GM19240 (cell line): ENCODE measurements around the gene SHTN1.

Experiments used
- DNase-seq: peaks from one replicate; pipeline ENCODE4 v3.0.0; 2011; ENCODE audit warnings: low spot score; ENCODE audit not compliant: insufficient read length

Gene SHTN1

DNA sequence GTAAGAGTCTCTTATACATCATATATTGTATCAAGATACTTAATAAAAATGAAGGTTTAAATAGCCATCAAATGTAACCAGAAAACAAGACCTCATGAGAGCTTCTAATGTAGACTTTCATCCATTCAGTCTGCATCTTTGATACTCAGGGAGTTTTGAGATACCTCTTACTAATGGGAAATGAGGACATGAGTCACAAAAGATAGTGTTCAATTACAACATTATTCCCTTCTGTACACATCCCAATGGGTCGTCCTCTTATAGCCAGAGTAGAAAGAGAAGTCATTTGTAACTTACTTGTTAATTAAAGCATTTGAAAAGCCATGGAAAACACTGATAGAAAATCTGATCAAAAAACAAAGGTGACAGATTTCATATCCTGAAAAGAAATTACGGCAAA is 19.4 kb downstream of the SHTN1 start:
- no peak for DNase-seq

DNA sequence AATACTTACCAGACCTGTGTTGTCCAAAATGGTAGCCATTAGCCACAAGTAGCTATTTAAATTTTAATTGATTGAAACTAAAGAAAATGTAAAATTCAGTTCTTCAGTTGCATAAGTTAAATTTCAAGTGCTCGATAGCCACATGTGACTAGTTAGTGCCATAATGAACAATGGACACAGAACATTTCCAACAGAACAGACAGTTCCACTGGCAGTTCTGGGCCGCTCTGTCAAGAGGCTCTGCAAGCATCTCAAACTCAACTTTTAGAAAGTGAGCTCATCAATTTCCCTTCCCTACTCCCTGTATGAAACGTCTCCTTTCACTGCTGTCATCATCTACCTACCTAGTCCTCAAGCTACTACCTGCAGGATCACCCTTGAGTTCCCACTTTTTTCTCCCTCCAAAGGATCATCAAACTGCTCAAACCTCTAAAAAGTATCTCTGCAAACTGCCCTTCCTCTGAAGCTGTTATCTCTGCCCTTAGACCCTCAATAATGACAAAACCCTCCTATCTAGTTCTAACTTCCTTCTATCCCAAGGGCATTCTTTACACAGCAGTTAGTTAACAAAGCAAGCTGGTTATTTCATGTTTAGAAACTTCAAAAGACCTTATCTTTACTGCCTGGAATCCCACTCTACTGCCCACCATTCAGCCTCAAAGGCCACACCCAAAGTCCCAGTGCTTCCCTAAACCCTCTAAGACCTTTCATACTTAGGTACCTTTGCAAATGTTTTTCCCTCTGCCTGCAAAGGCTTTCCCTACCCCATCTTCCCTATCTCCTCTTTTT is 20.6 kb downstream of the SHTN1 start:
- DNase-seq = no peak

DNA sequence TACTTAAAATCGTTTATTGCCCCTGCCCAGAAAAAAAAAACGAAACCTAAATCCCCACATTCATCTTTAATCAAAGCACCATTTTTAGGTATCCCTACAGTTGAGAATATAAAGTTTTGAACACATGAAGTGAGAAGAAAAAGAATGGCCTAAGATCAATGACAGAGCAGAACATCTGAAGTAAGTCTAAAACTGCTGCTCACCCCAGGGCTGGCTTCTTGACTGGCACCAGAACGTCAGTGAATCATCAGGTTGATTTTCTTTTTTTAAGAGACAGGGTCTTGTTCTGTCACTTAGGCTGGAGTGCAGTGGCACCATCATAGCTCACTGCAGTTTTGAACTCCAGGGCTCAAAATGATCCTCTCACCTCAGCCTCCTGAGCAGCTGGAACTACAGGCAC is 24.9 kb downstream of the SHTN1 start:
- DNase-seq = no peak

DNA sequence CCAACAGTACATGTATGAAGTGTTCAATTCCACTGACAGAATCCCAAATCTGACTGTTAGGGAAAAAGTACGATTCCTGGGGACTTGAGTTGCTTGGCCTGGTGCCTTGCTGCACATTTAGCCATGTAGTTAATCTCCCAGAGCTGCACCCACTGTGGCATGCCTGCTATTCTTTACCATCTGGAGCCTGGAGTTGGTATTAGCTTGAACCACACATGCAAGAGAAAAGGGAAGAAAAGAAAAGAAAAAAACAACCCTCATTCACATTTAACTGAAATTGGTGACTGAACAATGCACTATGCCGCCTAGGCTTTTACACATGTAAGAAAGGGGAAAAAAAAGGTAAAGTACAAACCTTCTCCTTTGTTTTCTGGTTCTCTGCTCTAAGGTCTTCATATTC is 26.1 kb downstream of the SHTN1 start:
- DNase-seq = no peak

DNA sequence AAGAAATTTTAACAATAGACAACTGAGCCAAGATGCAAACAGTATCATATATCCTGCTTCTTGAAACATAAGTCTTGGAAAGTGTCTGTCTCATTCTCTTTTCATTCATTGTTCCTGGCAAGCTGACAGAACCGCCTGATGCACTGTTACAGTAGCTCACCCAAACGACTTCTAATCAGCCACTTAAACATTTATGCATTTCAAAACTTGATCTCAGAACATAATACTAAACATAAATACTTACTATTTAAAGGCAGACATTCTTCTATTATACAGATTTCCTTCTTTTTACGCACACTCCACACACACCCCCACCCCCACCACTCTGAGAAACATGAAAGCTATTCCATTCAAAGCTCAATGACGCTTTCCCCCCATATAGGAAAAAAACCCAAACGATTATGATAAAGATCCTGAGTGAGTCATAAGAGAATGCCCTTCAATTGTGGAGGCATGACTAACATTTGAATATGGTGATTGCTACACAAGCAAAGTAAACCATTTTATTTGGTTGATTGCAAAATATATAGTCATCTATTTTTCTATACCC is 30.5 kb downstream of the SHTN1 start:
- no peak for DNase-seq

DNA sequence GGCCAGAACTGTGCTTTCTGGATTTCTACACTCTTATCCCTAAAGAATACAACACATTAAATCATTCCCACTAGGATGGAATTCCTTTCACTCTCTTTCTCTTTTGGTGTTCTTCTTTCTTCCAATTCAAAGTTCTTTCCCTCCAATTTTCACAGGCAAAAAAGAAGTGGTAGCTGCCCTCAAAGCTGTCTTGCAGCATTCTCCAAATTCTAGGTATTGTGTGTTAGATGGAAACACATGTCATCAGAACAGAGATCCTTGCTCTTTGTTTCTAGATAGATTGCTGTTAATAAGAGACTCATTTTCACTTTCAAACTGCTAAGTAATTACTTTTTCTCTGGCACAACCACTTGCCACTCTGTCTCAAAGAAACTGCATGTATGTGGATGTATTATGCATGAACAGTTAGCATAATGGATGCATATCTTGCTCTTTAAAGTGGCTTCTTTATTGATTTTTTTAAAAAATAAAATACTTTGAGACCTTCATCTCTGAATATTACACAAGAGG is 31.0 kb downstream of the SHTN1 start:
- DNase-seq = no peak

DNA sequence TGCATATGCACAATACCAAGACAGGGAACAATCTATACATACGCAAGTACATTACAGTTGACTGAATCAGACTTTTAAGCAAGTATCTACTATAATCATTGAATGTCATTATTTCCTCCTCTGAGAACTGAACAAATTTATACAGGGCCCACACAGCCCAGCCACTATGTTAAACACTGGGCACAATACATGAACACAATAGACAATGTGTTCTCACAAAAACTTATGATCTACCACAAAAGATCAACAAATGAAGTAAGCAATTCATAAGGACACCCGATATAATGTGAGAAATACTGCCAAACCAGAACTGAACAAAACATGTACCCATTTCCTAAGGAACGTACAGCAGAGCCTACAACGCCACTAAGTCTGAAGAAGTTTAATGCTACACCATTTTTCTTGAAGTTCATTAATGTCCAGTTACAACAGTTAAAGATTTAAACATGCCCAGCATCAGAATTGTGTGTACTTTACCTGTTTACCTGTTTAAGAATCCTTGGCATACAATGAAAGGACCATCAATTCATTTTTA is 31.5 kb downstream of the SHTN1 start:
- DNase-seq = no peak

DNA sequence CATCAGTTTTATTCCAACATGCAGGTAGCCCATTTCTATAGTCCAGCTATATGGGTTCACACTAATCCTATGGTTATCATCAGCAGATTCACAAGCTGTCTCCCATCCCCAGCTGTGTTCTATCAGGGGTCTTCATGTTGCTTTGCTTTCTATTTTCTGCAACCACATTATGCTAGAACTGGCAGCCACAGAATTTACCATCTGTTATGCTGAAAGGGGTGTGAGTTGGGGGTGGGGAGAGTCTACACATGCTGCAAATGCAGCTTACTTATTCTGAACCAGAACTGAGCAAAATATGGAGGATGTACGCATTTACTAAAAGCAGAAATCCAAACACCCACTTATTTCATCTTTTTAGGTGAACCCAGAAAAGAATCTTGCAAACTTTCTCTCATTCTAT is 32.9 kb downstream of the SHTN1 start:
- no peak for DNase-seq

DNA sequence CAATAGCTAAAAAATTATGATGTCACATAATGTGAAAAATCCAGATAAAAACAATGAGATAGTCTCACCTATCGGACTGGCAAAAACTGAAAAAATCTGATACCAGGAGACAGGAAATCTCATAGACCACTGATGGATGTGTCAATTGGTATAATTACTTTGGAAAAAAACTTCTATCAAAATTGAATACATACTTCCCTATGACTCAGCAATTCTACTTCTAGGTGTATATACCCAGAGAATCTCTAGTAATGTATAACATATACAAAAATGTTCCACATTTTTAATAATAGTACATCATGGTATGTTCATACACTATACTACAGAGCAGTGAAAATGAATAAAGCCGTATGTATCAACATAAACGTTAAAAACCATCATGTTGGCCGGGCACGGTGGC is 34.9 kb downstream of the SHTN1 start:
- no peak for DNase-seq

DNA sequence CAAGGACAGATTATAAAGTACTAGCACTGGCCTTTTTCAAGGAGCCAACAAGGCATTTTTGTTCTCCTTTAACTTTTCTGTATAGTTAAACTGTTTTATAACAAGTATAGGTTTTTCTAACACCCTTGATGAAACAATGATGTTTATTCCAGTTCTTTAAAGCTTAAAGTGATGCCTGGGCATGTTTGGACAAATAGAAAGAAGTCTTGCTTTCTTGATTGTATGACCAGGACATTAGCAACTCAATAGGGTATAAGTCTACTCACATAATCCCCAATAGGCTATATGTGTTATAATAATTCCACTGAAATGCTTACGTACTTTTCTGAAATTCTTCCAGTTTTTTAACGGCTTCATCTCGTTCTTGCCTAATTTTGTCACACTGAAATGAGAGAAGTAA is 36.7 kb downstream of the SHTN1 start:
- DNase-seq = no peak

DNA sequence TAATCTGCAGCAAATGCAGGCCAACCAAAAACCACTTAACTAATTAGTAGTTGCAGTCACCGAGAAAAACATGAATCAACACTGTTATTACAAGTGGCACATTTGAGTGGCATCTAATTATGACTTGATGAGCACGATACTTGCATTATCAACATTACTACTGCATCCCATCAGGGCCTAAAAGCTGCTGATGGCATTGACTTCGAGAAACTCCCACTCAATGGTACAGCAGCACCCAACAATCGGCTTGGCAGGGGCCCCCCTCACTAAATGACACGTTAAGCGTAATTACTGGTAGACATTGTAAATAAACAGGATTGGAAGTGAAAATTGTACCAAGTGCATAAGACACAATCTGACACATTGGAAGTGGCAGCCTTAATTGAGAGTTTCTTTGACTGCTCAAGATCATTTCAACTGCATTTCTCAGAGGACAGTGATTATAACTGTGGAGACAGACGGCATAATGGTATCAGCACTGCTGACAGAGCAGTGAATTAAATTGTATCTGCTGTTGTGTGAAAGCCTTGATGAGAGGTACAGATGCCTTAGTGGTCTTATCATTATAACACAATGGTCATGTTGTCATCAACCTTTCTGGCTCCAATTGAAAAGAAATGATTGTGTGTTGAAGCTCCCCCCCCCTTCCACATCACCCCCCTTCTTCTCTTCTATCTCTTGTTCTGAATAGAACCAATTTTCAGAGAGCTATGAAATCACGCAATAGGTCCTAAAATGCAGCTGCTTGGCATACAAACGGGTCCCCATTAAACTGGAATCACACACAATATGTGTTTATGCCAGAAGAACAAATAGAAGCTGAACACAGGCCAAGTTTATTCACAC is 43.4 kb downstream of the SHTN1 start:
- no peak for DNase-seq

DNA sequence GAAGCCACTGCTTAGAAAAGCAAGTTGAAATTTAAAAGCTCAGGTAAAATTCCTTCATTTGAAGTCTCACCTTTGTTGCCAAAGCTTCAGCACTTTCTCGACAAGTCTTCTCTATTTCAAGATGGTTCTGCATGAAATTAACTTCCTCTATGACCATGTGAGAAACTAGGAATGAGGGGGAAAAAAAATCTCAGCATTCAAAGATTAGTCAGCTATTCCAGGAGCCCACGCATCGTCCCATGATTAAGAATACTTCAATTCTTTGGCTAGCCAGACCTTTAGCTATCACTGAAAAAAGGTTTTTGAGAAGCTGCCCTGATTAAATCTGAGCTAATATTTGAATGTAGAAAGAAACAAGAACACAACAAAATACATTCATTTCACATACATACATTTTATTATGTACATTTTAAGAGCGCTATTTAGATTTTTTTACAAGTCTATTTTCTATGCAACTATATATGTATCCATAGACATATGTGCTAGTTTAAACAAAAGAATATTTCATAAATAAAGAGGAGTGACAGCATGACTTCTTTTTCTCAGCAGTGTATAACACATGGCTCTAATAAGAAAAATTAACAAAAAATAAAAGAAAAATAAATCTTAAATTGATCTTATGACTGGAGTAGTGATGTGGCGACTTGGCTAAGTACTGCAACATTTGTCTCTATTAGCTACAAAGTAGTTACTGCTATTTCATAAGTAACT is 44.8 kb downstream of the SHTN1 start:
- DNase-seq = no peak

DNA sequence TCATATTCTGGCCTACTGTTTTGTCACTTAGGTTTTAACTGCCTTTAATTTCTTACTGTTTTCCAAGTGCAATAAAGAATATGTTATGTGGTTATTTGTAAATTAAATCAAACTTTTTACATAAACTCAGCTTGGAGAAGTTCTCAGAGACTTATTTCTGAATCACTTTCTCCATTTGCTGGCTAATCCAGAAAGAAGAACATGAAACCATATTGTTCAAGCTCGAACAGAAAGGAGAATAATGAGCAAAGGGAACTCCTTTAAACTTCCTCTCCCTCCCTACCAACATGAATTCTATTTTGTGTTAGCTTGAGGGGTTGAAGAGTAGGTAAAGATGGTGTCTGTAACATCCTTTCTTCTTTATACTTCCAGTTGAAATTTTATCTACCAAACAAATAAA is 52.3 kb downstream of the SHTN1 start:
- no peak for DNase-seq

DNA sequence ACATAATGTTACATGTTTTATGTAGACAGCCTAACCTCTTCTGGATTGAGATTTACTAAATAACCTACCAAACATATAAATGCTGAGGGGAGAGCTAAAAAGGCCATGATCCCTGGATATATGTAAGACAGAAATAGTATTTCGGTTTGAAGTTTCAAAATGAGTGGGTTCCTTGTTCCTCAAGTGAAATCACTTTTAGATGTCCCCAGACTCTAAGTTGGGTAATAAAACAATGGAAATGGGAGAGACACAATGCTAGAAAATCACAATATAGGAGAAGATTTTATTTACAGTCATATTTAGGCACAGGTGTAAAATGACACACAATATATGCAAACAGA is 56.5 kb downstream of the SHTN1 start:
- no peak for DNase-seq

DNA sequence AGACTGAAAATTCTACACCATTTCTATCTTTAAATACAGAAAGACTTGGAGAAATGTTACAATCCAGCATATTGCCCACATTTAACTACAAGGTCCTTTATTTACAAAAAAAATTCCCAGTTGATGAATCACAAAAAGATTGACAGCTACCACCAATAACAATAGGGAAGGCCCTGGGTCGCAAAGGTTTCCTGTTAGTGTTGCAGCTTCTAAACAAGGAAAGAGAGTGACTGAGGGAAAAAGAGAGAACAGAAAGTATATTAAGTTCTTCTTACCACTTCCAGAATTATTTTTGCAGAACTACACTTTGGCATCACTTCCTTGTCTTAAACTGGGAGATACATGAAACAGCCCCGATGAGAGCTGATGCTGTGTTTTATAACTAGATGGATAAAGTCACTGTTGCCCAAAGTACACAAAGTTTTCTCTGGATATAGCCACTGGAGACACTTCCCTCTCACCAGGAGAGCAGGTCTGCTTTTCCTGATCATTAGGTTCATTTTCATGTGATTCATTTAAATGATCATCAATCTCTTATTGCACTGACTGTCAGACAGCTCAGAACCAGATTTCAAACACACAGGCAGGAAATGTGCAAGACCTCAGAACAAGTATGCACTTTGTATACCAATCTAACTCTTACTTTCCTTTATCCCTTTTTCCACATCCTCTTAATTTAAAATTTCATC is 57.0 kb downstream of the SHTN1 start:
- DNase-seq = no peak

DNA sequence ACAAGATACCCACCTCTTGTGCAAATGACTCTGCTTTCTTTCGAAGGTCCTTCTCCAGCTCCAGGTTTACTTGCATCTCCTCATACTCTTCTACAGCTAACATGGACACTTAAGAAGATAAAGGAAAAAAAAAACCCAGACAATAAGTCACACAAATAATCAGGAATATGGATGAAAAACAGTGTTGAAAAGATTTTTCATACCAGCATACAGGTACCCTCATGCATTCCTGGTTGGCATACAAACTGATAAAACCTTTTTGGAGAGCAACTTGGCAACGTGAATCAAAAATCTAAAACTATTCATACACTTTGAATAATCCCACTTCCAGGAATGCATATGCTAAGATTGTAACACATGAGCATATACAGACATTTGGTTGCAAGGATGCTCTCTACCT is 60.1 kb downstream of the SHTN1 start:
- no peak for DNase-seq

DNA sequence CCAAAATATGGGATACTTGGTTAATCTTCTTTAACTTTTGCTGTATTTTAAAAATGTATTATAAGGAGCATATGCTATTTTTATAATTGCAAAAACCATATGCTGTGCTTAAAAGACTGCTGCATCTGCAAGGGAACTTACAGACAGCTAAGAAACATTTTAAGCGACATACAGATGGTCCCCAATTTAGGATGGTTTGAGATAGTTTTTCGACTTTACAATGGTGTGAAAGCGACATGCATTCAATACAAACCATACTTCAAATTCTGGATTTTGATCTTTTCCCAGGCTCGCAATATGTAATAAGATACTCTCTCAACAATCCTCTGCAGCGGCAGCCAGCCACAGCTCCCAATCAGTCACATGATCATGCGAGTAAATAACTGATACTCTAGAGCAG is 73.2 kb downstream of the SHTN1 start:
- no peak for DNase-seq

DNA sequence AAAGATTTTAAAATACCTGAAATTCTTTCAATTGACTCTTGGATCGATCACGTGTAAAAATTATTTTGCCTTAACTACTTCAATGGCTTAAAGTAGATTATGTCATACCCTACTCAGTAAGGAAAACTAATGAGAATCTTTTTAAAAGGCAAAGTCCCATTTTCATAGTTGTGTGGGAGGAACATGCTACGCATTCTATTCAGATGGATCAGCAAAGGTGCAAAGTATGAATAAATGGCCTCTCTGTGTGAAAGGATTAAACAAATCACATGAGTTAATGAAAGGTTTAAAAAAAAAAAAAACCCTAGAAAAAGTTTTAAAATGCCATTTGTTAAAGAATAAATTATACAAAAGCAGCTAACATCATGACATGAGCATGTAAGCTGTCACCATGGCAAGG is 78.6 kb downstream of the SHTN1 start:
- DNase-seq = no peak

DNA sequence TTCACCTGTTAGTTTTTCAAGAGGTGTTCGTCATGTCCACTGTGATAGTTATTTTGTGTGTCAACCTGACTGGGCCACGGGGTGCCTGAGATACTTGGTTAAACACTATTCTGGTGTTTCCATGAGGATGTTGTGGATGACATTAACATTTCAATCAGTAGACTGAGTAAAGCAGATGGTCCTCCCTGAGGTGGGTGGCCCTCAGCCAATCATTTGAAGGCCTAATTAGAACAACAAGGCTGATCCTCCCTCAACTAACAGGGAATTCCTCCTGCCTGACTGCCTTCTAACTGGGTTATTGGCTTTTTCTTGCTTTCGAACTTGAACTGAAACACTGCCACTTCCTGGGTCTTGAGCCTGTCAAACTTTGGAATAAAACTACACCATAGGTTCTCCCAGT is 79.9 kb downstream of the SHTN1 start:
- DNase-seq = no peak

DNA sequence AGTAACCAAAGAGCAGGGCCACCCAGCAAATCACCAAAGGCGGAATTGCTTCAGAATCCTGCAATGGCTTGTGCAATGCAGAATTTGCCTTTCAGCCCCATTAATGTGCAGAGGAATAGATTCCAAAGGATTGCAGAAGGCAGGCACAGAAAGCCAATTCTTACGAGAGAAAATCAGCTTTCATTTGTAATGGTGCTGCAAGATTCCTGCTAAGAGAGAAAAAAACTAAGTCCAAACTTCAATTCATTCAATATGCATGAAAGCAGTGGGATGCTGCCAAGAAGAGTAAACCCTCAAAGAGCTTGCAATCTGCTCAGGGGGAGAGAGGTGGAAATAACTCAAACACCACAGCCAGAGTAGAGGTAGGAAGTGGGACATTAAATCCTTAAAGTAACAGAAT is 85.3 kb downstream of the SHTN1 start:
- DNase-seq = no peak

DNA sequence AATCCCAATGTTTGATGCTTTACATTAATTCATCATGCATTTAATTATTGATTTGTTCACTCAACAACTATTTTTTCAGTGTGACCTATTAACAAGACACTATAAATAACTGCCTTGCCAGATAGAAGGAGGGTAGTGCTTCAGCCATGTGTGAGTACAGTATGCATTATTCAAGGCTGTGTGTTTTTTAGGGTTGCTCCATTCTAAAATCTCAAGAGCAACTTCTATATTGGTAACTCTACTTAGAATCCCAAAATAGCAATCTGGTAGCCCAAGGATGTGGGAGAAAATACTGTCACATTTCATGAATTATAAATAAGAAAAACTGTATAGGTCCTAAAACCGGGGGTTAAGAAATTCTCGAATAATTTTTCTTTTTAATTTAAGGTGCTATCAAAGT is 85.8 kb downstream of the SHTN1 start:
- DNase-seq = no peak
